HG02884 (cell line): ENCODE data around the gene TCTN1.
"Not testable (repeated sequence)": the region's sequence is repeated elsewhere in the genome, so short reads cannot be mapped to it uniquely, and the experiment has no call there.

Experiments
- ATAC-seq: cut with Tn5 transposase; IDR thresholded peaks from one replicate; pipeline ENCODE4 v1.9.1; 2021; ENCODE audit warnings: mild to moderate bottlenecking, moderate library complexity; ENCODE audit not compliant: unreplicated experiment

Gene TCTN1

DNA sequence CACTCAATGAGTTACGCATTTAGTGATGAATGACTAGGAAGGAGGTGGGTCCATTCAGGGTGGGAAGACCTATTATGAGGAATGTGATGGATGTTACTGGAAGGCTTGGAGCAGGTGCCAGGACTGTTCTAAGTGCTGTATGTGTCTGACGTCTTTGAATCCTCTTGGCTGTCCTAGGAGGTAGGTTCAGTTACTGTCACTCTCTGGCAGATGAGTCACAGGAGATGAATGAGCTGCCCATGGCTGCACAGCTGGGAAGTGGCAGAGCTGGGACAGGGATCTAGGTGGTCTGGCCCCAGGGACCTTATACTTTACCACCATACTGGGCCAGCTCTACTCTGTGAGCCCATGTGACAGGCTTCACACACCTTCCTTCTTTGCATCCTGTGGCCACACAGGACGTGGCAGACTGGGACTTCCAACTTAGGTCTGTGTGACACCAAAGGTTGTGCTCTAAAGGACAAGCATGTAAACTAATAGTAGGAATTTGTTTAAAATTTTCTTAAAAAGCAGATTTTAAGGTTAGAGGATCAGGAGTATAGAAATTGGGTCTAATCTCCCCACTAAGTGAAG is 24.0 kb downstream of the TCTN1 start:
- ATAC-seq, result no peak

DNA sequence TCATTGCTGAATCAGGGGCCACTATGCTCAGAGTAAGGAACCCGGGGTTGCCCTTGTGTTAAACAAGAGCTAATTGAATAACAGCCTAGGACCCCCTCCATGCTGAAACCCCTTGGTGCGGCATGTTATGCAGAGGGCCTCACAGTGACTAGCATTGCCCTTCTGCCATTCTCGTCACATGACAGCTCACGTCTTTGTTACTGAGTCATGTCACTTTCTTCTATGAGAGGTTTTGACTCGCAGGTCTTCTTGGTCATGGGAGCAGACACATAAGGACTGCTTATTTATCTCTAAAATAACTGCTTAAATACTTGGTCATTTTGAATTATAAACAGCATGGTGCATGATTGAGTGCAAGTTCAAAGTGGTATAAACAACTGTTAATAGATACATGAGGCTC is 24.9 kb downstream of the TCTN1 start:
- ATAC-seq, result no peak

DNA sequence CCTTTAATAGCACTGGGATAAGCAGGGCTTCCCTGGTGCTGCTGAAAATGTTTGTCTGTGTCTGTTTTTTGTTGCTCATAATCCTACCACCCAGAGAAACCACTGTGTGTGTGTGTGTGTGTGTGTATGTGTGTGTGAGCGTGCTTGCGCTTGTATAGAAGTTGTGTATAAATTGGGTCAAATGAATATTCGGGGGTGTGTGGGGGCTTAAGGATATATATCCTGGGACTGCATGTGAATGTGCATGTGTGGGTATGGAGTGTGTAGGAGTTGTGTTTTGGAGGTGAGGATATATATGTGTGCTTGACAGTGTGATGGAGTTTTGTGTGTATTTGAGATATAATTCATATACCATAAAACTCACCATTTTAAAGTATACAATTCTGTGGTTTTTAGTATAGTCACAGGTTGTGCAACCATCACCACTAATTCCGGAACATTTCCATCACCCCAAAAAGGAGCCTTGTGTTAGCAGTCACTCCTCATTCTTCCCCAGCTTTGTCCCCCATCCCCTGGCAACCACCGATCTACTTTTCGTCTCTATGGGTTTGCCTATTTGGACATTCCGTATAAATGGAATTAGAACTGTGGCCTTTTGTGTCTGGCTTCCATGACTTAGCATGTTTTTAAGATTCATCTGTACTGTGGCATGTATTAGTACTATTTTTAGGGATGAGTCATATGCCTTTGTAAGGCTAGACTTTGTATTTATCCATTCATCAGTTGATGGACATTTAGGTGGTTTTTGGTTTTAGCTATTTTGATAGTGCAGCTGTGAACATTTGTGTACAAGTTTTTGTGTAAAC is 25.6 kb downstream of the TCTN1 start:
- no peak for ATAC-seq

DNA sequence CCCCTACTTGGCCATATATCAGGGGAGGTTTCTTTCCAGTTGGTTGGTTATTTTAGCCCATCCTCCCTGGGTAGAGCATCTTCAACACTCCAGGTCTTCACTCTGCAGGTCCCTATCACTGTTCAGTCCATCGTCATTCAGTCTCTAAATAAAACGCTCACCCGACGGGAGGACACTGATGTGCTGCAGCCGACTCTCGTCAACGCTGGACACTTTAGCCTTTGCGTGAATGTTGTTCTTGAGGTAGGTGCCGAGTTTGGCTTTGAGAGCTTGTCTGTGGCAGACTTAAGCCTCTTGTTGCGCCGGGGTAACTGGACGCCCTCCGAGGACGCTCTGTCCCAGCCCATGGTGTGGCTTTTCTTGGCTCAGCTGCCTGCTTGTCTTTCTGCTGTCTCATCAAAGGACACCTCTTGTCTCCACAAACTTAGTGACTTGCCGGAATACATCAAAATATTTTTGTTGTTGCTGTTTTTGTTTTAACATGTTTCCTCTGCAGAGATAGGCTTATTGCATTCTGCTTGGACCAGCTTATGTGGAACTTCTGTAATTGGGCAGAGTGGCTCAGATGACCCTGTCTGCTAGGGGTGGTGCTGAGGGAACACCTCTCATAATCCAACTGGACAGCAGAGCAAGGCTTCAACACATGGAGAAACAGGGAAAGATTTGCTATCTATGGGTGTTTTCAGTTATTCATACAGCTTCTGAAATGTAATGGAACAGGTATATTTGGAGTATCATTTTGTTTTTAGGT is 26.5 kb downstream of the TCTN1 start:
- no peak for ATAC-seq

DNA sequence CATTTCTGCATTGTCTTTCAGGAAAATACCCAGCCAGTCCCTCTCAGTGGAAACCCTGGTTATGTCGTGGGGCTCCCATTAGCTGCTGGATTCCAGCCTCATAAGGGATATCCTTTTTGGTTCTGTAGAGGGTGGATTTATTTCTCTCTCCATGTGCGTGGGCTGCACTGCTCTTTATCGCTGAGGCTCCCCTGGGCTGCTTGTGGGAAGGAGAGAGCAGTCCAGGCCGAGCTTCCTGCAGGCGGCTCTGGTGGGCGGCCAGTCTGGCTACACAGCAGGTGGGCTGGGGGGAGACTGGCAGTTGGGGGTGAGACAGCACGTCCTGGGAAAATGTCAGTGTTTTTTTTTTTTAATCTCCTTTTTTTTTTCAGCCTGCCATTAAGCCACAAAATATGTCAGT is 27.6 kb downstream of the TCTN1 start:
- ATAC-seq, result no peak

DNA sequence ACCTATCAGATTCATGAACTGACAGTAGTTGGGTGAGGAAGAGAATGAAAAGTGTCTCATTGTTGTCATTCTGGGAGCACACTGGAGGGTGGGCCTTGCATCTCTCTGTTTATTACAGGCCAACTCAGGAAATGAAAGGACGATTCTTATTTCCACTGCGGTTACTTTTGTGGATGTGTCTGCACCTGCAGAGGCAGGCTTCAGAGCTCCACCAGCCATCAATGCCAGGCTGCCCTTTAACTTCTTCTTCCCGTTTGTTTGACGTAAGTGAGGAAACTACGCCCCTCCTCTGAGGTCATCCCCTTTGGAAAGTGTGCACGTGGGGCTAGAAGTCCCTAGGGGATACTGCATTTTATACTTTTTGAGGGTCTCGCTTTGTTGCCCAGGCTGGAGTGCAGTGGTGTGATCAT is 33.7 kb downstream of the TCTN1 start:
- no peak for ATAC-seq

DNA sequence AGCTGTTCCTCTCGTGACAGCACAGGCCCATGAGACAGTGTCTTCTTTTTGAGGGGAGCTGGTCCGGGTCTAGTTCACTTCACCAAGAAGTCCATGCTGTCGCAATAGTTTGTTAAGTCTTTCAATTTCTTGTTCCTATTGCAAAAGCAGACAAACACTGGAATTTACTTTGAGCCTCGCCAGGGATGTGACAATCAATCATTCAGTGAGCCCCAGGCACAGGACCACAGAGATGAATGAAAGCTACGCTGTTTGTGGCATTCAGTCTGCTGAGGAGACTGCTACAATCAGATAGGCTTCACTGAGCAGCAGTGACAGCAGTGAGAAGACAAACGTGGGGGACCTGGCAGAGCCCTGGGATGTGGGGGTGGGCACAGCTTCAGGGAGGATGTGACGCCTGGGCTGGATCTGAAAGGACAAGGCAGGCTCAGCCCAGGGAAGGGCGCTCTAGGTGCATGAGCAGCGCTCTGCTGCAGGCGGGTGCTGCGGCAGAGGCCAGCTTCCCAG is 35.5 kb downstream of the TCTN1 start:
- ATAC-seq, result no peak

DNA sequence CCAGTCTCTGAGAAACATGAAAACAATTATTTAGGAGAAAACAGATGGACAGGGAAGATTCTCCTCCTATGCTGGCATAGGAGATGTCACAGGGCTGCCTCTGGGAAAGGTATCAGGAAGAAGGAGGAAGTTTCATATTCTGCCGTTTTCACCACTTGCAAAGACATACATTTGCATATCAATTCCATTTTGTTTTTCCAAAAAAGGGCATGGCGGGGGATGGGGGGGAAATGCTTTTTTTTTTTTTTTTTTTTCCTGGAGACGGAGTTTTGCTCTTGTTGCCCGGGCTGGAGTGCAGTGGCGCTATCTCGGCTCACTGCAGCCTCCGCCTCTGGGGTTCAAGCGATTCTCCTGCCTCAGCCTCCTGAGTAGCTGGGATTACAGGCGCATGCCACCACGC is 40.3 kb downstream of the TCTN1 start:
- ATAC-seq, result not testable (repeated sequence)

DNA sequence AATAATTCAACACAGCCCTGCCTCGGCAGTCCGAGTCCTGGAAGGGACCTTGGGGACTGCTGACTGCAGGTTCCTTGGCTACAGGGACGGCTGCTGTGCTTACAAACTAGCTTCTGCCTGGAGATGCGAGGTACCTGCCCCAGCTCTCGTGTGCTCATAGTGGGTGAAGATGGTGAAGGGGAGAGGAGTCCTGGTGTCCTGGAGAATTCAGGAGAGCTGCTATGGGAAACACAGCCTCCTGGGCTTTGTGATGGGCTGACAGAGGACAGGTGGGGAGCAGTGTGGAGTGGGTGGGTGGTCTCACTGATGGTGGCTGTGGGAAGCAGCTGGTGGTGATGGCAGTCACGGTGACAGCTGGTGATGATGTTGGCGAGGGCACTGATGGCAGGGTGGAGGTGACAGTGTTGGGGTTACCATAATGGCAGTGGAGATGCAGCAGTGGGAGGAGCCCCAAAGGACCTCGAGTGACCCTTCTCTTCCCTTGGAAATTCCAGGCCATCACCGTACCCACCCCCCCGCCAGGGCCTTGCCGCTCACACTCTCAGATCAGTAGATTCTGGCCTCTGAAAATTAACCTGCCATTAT is 42.2 kb downstream of the TCTN1 start:
- no peak for ATAC-seq

DNA sequence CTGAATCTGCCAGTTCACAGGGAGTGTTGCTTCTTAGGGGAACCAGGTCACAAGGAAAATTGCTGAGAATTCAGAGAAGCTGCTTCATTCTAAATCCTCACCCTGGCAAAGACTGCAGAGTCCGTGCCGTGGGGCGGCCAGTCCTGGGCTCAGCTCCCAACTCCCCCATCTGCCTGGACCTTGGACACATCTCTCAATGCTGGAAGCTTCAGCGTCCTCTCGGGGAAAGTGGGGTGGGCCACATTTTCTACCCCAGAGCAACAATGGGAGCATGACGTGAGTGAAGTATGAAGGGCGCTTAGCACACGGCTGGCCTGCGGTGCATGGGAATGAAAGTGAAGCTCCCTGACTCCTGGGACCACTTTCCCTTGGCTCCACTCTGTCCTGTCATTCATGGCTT is 43.8 kb downstream of the TCTN1 start:
- ATAC-seq, result no peak

DNA sequence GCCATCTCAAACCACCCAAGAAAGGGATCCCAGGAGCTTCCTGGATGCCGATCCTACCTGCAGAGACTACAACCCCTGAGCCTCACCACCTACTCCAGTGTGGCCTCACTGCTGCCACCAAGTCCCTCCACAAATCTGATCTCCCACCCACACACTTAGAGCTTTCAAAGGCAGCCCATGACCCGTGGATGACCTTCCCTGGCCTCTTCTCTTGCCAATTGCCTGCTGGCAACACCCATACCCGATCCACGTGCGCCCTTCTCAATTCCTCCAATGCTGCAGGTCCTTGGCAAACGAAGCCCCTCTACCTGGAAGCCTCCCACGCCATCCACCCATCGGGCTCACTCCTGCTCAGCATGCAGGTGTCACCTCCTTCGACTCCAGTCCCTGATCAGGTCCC is 44.3 kb downstream of the TCTN1 start:
- no peak for ATAC-seq

DNA sequence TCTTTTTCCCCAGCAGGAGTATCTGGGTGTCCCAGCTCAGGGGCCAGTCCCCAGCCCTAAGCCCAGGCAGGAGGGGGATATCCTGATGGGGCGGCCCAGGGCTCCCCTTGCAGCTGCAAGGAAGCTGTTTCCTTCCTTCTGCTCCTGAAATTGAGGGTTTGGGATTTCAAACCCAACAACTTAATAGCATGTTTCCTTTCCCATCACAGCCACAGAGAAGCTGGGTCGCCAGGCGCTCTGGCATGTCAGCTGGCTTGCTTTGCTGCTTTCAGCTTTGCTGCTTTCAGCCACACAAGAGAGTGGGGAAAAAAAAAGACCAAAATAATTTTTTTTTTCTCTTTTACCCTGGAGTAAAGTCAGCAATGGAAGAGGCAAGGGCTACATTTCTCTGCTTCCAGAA is 44.9 kb downstream of the TCTN1 start:
- ATAC-seq, result no peak

DNA sequence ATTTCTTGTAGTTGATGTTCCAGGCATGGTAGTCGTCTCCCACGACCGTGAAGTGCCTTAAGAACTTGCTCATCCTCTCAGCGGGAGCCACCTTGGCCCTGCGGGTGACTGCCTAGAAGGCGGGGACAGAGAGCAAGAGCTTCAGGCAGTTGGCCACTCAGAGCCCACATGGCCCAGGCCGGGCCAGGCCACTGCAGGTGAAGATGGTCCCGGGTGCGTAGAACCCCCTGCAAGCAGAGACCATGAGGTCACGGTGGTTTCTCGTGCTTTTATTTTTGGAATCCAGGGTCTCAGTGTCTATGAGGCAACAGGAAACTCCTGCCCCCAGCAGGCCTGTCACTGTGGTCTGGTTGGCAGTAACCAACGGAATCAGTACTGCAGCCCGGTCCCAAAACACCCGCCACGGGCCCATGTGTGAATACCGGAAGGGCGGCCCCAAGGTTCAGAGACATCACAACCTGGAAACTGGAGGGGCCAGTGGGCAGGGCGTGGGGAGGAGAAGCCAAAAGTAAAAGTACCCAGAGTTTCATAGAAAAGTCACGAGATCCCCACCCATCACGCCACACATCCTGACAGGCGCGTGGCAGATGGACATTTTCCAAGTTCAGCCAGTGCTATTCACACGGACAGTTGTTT is 47.5 kb downstream of the TCTN1 start:
- peak; percentile 87 for ATAC-seq

DNA sequence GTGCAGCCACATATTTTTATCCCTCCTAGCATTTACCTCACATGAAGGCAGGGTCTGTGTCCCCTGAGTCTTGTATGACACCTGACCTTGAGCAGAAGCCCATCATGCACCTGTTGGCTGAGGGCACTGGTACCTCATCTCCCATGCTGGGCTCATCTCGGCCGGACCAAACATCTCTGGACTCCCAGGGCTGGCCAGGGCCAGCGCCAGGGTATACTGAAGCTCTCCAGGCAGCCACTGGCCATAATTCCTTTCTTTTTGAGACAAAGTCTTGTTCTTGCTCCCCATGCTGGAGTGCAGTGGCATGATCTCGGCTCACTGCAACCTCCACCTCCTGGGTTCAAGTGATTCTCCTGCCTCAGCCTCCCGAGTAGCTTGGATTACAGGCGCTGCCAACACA is 53.0 kb downstream of the TCTN1 start:
- ATAC-seq, result no peak

DNA sequence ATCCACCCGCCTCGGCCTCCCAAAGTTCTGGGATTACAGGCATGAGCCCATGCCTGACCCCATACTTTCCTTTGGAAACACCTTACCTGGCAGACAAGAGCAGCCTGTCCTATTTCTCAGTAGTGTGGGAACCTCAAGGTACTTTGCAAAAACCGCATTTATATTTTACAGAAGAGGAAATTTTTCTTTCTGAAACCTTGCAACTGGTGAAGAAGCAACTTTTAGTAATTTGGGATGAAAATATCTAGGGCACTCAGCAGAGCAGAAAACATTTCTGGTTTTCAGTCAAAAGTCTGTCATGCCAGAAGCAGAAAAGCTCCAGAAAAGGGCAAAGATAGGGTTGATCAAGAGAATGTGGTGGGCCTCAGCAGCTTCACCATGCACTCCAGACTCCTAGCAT is 53.7 kb downstream of the TCTN1 start:
- ATAC-seq, result no peak

DNA sequence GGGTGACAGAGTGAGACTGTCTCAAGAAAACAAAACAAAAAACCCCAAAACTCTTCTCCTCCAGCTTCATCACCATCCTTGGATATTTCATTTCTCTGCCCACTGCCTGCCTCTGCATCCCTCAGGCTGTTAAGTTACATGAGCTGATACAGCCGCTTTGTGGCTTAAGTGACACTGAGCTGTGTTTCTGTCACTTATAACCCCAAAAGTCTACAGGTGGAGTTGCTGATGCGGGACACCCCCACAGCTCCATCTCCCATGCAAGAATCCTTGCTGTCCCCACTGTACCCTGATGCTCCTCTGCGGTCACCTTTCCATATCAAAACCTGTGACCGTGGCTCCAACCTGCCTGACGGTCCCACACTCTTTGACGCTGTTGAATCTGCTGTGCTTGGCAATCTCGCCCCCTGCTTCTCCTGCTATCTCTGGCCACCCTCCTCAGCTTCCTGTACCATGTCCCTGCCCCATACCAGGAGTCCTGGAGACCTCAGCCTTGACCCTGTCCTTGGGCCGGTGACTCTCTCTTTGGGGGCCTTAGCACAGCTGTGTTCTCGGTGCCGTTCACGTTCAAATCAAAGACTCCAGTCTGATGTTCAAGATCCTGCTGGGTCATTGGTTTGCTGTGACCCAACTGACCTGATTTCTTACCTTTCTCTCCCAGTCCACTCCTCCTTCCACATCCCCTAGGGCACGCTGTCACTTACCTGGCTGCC is 54.7 kb downstream of the TCTN1 start:
- ATAC-seq, result no peak

DNA sequence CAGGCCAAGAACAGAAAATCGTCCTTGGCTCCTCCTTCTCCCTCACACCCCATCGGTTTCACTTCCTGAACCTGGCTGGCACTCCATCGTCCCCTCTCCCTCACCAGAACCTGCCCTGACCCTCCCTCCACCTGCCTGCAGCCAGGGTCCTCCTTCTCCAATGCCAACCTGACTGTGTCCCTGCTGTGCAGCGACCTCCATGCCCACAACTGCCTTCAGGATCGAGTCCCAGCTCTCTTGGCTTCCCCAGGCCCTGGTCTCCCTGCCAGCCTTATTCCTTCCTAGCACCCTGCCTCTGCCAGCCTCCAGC is 55.2 kb downstream of the TCTN1 start:
- ATAC-seq, result no peak

DNA sequence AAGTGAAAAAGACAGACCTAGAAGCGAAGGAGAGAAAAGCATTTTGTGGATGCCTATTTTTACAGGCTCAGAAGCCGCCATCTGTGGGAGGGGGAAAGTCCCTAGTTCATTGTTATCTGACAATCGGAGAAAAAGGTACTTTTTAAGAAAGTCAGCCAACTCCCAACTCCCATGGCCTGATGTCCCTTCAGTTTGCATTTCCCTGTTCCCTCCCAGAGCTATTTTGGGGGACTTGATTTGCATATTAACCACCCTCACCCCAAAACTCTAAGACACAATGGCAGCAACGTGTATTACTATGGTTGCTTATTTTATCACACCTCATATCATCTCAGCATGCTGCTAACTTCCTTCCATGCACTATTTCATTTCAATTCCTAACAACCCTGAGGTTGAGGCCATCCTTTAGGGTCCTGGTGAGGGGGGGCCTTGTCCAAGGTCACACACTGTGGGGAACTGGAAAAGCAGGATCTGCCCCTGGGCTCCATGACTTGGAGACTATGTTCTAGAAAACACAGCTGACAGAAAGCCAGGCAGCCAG is 56.3 kb downstream of the TCTN1 start:
- ATAC-seq, result no peak

DNA sequence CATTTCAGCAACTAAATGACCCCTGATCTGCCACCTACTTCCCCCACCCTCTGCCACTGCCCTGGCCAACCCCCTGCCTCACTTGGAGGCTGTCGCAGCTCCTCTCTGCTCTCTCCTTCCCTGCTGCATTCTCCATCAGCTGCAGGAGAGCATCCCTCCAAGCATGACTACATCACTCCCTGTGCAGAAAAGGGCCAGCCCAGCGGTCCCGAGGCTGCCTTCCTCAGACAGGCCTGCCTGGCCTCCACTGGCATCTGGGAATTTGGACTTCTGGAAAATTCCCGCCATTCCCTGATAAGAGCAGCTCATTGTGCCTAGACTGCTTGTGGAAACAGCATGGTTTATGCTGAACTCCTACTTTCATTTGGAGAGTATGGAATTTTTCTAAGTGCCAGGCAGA is 62.2 kb downstream of the TCTN1 start:
- no peak for ATAC-seq

DNA sequence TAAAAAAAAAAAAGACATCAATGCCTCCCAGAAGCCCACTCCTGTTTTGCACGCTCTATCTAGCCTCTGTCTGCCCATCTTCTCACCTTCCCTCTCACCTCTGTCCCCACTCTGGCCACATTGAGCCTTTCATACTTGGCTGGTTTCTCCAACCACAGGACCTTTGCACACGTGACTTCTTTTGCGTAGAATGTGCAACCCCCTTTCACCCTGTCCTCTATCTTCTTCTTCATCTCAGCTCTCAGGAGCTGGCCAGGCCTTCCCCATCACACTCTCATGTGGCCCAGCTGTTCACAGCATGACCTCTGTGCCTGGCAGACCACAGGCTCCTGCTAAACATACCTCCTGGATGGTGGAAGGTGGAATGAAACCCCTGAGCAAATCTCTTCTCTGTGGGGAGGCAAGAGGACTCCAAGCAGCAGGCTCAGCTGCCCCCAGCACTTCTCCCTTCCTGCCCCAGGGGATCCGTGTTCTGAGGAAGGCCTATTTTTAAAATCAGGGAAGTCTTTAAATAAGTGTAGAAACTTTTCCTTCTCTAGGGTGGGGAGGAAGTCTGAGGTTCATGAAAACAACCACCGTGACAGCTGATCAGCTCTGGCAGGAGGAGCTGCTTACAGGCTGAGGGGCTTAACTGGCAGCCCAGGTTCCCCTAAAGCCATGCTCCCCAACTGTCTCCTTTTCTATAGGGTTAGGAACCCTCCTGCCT is 63.4 kb downstream of the TCTN1 start:
- ATAC-seq, result peak; percentile 67
